HEK293 (cell line): Measurements from ENCODE around the gene FOXP1.
A peak's percentile ranks its signal among the peaks of the same experiment; 100 is the strongest.

Experiments used
- IKZF3 ChIP-seq: fragments of 450-650 bp; IDR thresholded peaks from 2 replicates; pipeline ENCODE4 v1.5.0; 2018; ENCODE audit warnings: missing biosample characterization, mild to moderate bottlenecking, missing genetic modification characterization, moderate library complexity
- KLF8 ChIP-seq: fragments of 450-650 bp; formaldehyde crosslinking; IDR thresholded peaks from 2 replicates; pipeline ENCODE4 v1.5.1; 2016; ENCODE audit warnings: missing biosample characterization, missing genetic modification characterization
- SALL2 ChIP-seq: fragments of 450-650 bp; formaldehyde crosslinking; IDR thresholded peaks from 2 replicates; pipeline ENCODE4 v1.5.0; 2017; ENCODE audit warnings: missing biosample characterization, mild to moderate bottlenecking, missing genetic modification characterization, borderline replicate concordance
- TRIM28 ChIP-seq: IDR thresholded peaks from 2 replicates; pipeline ENCODE4 v1.6.1; 2011; ENCODE audit warnings: low read length, control low read depth, borderline replicate concordance
- WT1 ChIP-seq: fragments of 450-650 bp; formaldehyde crosslinking; IDR thresholded peaks from 2 replicates; pipeline ENCODE4 v1.5.1; 2016; ENCODE audit warnings: missing biosample characterization, missing genetic modification characterization
- YY2 ChIP-seq: fragments of 450-650 bp; formaldehyde crosslinking; IDR thresholded peaks from 2 replicates; pipeline ENCODE4 v1.5.1; 2016; ENCODE audit warnings: missing biosample characterization, missing genetic modification characterization
- ZNF146 ChIP-seq: fragments of 450-650 bp; formaldehyde crosslinking; IDR thresholded peaks from 2 replicates; pipeline ENCODE4 v1.5.1; 2016; ENCODE audit warnings: missing biosample characterization, missing genetic modification characterization
- ZNF157 ChIP-seq: fragments of 450-650 bp; formaldehyde crosslinking; IDR thresholded peaks from 2 replicates; pipeline ENCODE4 v1.5.1; 2016; ENCODE audit warnings: missing biosample characterization, missing genetic modification characterization
- ZNF2 ChIP-seq: fragments of 450-650 bp; formaldehyde crosslinking; IDR thresholded peaks from 2 replicates; pipeline ENCODE4 v1.5.1; 2016; ENCODE audit warnings: missing biosample characterization, missing genetic modification characterization
- ZNF214 ChIP-seq: fragments of 450-650 bp; formaldehyde crosslinking; IDR thresholded peaks from 2 replicates; pipeline ENCODE4 v1.5.1; 2017; ENCODE audit warnings: missing biosample characterization, mild to moderate bottlenecking, missing genetic modification characterization, borderline replicate concordance
- ZNF266 ChIP-seq: fragments of 450-650 bp; formaldehyde crosslinking; IDR thresholded peaks from 2 replicates; pipeline ENCODE4 v1.5.1; 2016; ENCODE audit warnings: missing biosample characterization, missing genetic modification characterization, low read depth
- ZNF335 ChIP-seq: fragments of 450-650 bp; formaldehyde crosslinking; conservative IDR thresholded peaks from 2 replicates; pipeline ENCODE4 v1.5.1; 2016; ENCODE audit warnings: missing biosample characterization, missing genetic modification characterization
- ZNF394 ChIP-seq: fragments of 450-650 bp; formaldehyde crosslinking; IDR thresholded peaks from 2 replicates; pipeline ENCODE4 v1.5.1; 2016; ENCODE audit warnings: missing biosample characterization, missing genetic modification characterization, mild to moderate bottlenecking, moderate library complexity, borderline replicate concordance
- ZNF416 ChIP-seq: fragments of 450-650 bp; formaldehyde crosslinking; IDR thresholded peaks from 2 replicates; pipeline ENCODE4 v1.5.1; 2016; ENCODE audit warnings: missing biosample characterization, missing genetic modification characterization
- ZNF426 ChIP-seq: fragments of 450-650 bp; formaldehyde crosslinking; IDR thresholded peaks from 2 replicates; pipeline ENCODE4 v1.5.1; 2017; ENCODE audit warnings: missing biosample characterization, missing genetic modification characterization, mild to moderate bottlenecking, inconsistent platforms, moderate library complexity
- ZNF510 ChIP-seq: fragments of 450-650 bp; formaldehyde crosslinking; IDR thresholded peaks from 2 replicates; pipeline ENCODE4 v1.5.1; 2018; ENCODE audit warnings: mild to moderate bottlenecking, missing genetic modification characterization, missing biosample characterization; ENCODE audit not compliant: insufficient replicate concordance
- ZNF514 ChIP-seq: fragments of 450-650 bp; formaldehyde crosslinking; IDR thresholded peaks from 2 replicates; pipeline ENCODE4 v1.5.1; 2016; ENCODE audit warnings: missing biosample characterization, missing genetic modification characterization
- ZNF521 ChIP-seq: fragments of 450-650 bp; formaldehyde crosslinking; IDR thresholded peaks from 2 replicates; pipeline ENCODE4 v1.5.1; 2017; ENCODE audit warnings: missing biosample characterization, mild to moderate bottlenecking, missing genetic modification characterization
- ZNF560 ChIP-seq: fragments of 450-650 bp; formaldehyde crosslinking; IDR thresholded peaks from 2 replicates; pipeline ENCODE4 v1.5.1; 2017; ENCODE audit warnings: missing biosample characterization, missing genetic modification characterization, borderline replicate concordance
- ZNF664 ChIP-seq: fragments of 450-650 bp; formaldehyde crosslinking; IDR thresholded peaks from 2 replicates; pipeline ENCODE4 v1.5.1; 2016; ENCODE audit warnings: missing biosample characterization, missing genetic modification characterization
- ZNF837 ChIP-seq: fragments of 450-650 bp; formaldehyde crosslinking; IDR thresholded peaks from 2 replicates; pipeline ENCODE4 v1.5.1; 2016; ENCODE audit warnings: missing biosample characterization, missing genetic modification characterization
- TF ChIP-seq, protein P1 (sequence below): fragments of 450-650 bp; formaldehyde crosslinking; IDR thresholded peaks from 2 replicates; pipeline ENCODE4 v1.5.1; 2016; ENCODE audit warnings: missing biosample characterization, missing genetic modification characterization, borderline replicate concordance
- TF ChIP-seq, protein P2 (sequence below): fragments of 450-650 bp; formaldehyde crosslinking; IDR thresholded peaks from 2 replicates; pipeline ENCODE4 v1.5.1; 2016; ENCODE audit warnings: missing biosample characterization, missing genetic modification characterization
- TF ChIP-seq, protein P3 (sequence below): fragments of 450-650 bp; formaldehyde crosslinking; IDR thresholded peaks from 2 replicates; pipeline ENCODE4 v1.5.1; 2016; ENCODE audit warnings: missing biosample characterization, missing genetic modification characterization
- TF ChIP-seq, protein P4 (sequence below): fragments of 450-650 bp; formaldehyde crosslinking; IDR thresholded peaks from 2 replicates; pipeline ENCODE4 v1.5.1; 2016; ENCODE audit warnings: missing biosample characterization, missing genetic modification characterization
- TF ChIP-seq, protein P5 (sequence below): fragments of 450-650 bp; IDR thresholded peaks from 2 replicates; pipeline ENCODE4 v1.5.1; 2018; ENCODE audit warnings: missing biosample characterization, mild to moderate bottlenecking, missing genetic modification characterization
- TF ChIP-seq, protein P6 (sequence below): fragments of 450-650 bp; formaldehyde crosslinking; IDR thresholded peaks from 2 replicates; pipeline ENCODE4 v1.5.1; 2016; ENCODE audit warnings: missing biosample characterization, missing genetic modification characterization
- TF ChIP-seq, protein P7 (sequence below): fragments of 450-650 bp; formaldehyde crosslinking; IDR thresholded peaks from 2 replicates; pipeline ENCODE4 v1.5.1; 2017; ENCODE audit warnings: missing biosample characterization, mild to moderate bottlenecking, missing genetic modification characterization, moderate library complexity

Gene FOXP1

DNA sequence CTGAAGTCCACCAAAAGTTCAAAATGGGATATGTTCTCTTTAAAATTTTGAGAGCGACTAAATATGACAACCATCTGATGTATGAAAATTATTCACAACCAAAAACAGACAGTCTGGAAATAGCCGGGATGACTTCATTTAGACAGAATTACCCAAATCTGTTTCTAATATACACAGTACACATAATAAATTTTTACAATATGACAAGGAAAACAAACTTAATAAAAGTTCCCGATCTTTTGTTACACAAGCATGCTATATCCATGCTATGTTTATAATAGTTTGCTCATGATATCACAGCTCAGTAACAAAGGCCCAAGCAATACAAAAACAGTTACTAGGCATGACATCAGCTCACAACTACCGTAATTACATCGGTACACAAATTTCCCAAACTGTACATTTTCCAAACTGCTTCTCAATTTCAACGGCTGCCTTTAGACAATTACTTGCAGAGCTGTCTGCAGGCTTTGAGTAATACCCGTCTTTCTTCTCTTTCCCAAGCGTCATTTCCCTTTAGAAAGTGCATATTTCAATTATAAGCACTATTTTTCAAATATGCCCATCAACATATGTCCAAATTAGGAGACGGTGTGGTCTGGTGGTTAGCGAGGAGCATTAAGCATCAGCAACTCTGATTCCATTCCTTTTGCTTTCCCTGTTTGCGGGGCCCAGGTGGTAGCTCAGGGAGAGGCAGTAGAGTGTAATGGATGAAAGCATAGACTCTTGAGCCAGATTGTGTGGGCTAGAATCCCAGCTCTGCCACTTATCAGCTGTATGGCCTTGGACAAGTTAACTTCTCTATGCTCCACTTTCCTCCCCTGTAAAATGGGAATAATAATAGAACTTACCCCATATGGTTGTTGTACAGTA, 481.2 kb downstream of the FOXP1 start (continued):
- peak; percentile 77 for TF ChIP-seq ZNF394
- peak; percentile 71 for TF ChIP-seq WT1
- TF ChIP-seq KLF8 (tag by site-specific recombination): peak; percentile 86
- peak; percentile 38 for TF ChIP-seq ZNF146 (tag by site-specific recombination)
- TF ChIP-seq ZNF335 (tag by site-specific recombination): peak; percentile 28; the same call in 1 of the 2 replicates
- TF ChIP-seq, protein P1, sequence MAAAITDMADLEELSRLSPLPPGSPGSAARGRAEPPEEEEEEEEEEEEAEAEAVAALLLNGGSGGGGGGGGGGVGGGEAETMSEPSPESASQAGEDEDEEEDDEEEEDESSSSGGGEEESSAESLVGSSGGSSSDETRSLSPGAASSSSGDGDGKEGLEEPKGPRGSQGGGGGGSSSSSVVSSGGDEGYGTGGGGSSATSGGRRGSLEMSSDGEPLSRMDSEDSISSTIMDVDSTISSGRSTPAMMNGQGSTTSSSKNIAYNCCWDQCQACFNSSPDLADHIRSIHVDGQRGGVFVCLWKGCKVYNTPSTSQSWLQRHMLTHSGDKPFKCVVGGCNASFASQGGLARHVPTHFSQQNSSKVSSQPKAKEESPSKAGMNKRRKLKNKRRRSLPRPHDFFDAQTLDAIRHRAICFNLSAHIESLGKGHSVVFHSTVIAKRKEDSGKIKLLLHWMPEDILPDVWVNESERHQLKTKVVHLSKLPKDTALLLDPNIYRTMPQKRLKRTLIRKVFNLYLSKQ: no peak
- peak; percentile 18; the same call in 1 of the 2 replicates for TF ChIP-seq YY2 (tag by site-specific recombination)
- TF ChIP-seq, protein P2, sequence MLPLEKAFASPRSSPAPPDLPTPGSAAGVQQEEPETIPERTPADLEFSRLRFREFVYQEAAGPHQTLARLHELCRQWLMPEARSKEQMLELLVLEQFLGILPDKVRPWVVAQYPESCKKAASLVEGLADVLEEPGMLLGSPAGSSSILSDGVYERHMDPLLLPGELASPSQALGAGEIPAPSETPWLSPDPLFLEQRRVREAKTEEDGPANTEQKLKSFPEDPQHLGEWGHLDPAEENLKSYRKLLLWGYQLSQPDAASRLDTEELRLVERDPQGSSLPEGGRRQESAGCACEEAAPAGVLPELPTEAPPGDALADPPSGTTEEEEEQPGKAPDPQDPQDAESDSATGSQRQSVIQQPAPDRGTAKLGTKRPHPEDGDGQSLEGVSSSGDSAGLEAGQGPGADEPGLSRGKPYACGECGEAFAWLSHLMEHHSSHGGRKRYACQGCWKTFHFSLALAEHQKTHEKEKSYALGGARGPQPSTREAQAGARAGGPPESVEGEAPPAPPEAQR (tag by site-specific recombination): peak; percentile 42; the same call in 1 of the 2 replicates
- TF ChIP-seq, protein P3, sequence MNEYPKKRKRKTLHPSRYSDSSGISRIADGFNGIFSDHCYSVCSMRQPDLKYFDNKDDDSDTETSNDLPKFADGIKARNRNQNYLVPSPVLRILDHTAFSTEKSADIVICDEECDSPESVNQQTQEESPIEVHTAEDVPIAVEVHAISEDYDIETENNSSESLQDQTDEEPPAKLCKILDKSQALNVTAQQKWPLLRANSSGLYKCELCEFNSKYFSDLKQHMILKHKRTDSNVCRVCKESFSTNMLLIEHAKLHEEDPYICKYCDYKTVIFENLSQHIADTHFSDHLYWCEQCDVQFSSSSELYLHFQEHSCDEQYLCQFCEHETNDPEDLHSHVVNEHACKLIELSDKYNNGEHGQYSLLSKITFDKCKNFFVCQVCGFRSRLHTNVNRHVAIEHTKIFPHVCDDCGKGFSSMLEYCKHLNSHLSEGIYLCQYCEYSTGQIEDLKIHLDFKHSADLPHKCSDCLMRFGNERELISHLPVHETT (tag by site-specific recombination): peak; percentile 97
- TF ChIP-seq TRIM28: peak; percentile 79; the same call in 1 of the 2 replicates
- no peak for TF ChIP-seq ZNF416
- peak; percentile 83 for TF ChIP-seq ZNF2 (tag by site-specific recombination)
- no peak for TF ChIP-seq ZNF266
- no peak for TF ChIP-seq ZNF510 (tag by site-specific recombination)
- TF ChIP-seq, protein P4, sequence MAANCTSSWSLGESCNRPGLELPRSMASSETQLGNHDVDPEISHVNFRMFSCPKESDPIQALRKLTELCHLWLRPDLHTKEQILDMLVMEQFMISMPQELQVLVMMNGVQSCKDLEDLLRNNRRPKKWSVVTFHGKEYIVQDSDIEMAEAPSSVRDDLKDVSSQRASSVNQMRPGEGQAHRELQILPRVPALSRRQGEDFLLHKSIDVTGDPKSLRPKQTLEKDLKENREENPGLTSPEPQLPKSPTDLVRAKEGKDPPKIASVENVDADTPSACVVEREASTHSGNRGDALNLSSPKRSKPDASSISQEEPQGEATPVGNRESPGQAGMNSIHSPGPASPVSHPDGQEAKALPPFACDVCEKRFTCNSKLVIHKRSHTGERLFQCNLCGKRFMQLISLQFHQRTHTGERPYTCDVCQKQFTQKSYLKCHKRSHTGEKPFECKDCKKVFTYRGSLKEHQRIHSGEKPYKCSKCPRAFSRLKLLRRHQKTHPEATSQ (tag by site-specific recombination): no peak
- TF ChIP-seq ZNF664 (tag by site-specific recombination): peak; percentile 54
- TF ChIP-seq ZNF214 (tag by site-specific recombination): no peak
- no peak for TF ChIP-seq ZNF837
- TF ChIP-seq IKZF3 (tag by site-specific recombination): peak; percentile 96
- no peak for TF ChIP-seq ZNF514 (tag by site-specific recombination)
- TF ChIP-seq ZNF426 (tag by site-specific recombination): no peak
- no peak for TF ChIP-seq ZNF521 (tag by site-specific recombination)
- no peak for TF ChIP-seq SALL2 (tag by site-specific recombination)
- TF ChIP-seq, protein P5, sequence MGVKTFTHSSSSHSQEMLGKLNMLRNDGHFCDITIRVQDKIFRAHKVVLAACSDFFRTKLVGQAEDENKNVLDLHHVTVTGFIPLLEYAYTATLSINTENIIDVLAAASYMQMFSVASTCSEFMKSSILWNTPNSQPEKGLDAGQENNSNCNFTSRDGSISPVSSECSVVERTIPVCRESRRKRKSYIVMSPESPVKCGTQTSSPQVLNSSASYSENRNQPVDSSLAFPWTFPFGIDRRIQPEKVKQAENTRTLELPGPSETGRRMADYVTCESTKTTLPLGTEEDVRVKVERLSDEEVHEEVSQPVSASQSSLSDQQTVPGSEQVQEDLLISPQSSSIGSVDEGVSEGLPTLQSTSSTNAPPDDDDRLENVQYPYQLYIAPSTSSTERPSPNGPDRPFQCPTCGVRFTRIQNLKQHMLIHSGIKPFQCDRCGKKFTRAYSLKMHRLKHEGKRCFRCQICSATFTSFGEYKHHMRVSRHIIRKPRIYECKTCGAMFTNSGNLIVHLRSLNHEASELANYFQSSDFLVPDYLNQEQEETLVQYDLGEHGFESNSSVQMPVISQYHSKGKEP (tag by site-specific recombination): peak; percentile 71
- TF ChIP-seq, protein P6, sequence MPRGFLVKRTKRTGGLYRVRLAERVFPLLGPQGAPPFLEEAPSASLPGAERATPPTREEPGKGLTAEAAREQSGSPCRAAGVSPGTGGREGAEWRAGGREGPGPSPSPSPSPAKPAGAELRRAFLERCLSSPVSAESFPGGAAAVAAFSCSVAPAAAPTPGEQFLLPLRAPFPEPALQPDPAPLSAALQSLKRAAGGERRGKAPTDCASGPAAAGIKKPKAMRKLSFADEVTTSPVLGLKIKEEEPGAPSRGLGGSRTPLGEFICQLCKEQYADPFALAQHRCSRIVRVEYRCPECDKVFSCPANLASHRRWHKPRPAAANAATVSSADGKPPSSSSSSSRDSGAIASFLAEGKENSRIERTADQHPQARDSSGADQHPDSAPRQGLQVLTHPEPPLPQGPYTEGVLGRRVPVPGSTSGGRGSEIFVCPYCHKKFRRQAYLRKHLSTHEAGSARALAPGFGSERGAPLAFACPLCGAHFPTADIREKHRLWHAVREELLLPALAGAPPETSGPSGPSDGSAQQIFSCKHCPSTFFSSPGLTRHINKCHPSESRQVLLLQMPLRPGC (tag by site-specific recombination): peak; percentile 97
- TF ChIP-seq, protein P7, sequence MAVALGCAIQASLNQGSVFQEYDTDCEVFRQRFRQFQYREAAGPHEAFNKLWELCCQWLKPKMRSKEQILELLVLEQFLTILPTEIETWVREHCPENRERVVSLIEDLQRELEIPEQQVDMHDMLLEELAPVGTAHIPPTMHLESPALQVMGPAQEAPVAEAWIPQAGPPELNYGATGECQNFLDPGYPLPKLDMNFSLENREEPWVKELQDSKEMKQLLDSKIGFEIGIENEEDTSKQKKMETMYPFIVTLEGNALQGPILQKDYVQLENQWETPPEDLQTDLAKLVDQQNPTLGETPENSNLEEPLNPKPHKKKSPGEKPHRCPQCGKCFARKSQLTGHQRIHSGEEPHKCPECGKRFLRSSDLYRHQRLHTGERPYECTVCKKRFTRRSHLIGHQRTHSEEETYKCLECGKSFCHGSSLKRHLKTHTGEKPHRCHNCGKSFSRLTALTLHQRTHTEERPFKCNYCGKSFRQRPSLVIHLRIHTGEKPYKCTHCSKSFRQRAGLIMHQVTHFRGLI (tag by site-specific recombination): peak; percentile 62; the same call in 1 of the 2 replicates
- no peak for TF ChIP-seq ZNF157 (tag by site-specific recombination)
- no peak for TF ChIP-seq ZNF560 (tag by site-specific recombination)
